ENCODE results near the gene LPP.

Gene LPP

DNA sequence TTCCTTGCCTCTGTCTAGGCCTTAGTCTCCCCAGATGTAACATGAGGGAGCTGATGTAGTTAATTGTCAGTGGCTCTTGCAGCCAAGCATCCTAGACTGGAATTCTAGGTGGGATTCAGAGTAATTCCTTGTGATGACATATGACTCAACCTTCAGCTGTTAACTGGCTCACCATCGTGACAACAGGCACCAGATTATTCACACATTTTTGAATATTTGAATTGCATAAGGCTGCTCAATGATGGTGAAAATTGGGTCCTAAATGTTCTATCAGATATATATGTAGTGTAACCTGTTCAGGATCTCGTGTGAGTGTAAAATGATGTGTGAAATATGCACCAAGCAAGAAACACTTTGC lies 405.1 kb downstream of the LPP start:
- no peak for DNase-seq (ENCODE audit: low read depth)

GRCh38 chr3:188559856-188560255 lies 405.9 kb downstream of the LPP start:
- DNase-seq (ENCODE audit: low read depth), result no peak

GRCh38 chr3:188562144-188562543 lies 408.2 kb downstream of the LPP start:
- no peak for DNase-seq (ENCODE audit: low read depth)

GRCh38 chr3:188567478-188568195 lies 413.7 kb downstream of the LPP start:
- no peak for DNase-seq (ENCODE audit: low read depth)

DNA sequence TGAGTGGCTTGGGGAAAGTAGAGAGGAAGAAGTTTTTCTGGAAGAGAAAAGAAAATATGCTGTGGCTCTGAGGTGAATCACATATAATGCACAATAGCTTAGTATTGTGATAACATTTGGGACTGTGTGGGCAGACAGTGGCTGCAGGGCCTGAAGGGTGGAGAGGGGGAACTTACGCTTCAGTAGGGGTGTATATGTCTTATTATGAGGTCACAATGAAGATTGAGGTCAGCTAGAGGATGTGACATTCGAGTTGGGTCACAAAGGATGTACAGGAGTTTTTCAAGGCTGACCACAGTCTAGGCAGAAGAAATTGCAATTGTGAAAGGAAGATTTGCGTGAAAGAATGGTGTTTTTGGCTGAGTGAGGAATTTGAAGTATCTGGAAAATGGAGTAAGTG lies 414.8 kb downstream of the LPP start:
- DNase-seq (ENCODE audit: low read depth), result no peak

DNA sequence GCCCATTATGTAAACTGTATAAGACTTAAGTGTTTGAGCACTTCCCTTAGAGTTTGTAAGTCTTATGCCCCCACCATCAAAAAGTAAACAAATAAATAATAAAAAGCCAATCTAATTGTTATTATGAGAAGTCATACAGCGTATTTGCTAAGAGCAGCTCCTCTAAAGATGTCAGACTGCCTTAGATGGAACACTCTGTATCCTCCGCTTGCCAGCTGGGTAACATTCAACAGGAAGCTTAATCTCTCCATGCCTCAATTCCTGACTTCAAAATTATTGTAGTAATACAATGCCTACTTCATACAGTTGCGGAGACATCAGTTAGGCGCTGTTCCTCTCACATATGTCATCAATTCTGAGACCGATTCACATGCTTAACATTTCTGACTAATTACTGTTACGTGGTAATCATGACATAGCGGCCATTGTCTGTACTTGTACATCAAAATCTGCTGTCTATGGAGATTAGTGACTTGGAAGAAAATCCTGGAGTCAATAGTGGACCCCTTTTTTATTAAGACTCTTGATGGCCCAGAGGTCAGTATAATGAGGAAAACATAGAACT lies 417.7 kb downstream of the LPP start:
- no peak for DNase-seq (ENCODE audit: low read depth)

- DNase-seq (ENCODE audit: low read depth), result no peak
These were observed 419.5 kb downstream of the LPP start for GRCh38 chr3:188573291-188573940.

DNA sequence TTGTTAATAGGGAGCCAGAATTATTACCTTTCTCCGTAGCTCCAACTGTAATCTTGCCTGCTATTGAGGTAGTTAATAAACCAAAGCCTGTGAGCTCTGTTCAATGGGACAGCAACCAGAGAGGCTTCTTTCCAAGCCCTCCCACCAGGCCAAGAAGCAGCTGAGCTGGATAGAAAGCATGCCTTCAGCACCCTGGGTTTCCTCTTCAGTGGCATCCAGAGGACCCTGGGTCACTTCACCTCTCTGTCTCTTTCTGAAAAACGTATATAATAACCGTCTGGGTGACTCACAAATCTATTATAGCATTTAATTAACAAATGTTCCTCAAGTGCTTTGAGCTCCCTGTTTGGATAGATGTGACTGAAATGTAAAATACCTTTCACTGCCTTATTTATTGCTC lies 420.0 kb downstream of the LPP start:
- no peak for DNase-seq (ENCODE audit: low read depth)

- DNase-seq (ENCODE audit: low read depth), result no peak
These were observed 420.9 kb downstream of the LPP start for GRCh38 chr3:188574885-188575284.

DNA sequence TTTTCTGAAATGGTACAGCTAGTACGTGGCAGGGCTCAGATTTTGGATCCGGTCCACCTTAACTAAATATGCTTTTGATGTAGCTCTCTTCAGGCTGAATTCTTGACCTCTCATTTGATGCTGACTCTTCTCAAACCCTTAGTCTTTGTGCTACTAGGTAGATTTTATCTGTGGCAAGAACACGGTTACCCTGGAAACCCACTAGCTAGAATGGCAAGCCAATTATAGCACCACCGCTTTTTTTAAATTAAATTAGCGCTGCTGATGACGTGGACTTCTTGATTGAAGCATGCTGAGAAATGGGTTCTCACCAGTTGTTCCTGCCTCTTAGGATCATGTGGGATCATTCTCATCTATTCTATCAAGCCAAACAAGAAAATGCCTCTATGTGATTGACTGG lies 421.5 kb downstream of the LPP start:
- DNase-seq (ENCODE audit: low read depth), result no peak

DNA sequence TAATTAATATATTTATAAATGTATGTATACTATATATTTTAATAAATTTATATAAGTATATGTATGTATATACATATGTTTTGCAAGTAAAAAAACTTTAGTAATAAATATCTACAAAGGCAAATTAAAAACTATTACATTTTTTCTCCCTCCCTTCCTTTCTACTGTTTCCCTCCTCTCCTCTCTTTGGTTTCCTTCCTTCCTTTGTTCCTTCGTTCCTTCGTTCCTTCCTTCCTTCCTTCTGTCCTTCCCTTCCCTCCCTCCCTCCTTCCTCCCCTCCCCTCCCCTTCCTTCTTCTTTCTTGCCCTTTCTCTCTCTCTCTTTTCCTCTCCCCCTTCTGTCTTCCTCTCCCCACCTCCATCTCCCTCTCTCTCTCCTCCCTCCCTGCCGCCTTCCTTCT lies 423.6 kb downstream of the LPP start:
- DNase-seq (ENCODE audit: low read depth), result no peak

DNA sequence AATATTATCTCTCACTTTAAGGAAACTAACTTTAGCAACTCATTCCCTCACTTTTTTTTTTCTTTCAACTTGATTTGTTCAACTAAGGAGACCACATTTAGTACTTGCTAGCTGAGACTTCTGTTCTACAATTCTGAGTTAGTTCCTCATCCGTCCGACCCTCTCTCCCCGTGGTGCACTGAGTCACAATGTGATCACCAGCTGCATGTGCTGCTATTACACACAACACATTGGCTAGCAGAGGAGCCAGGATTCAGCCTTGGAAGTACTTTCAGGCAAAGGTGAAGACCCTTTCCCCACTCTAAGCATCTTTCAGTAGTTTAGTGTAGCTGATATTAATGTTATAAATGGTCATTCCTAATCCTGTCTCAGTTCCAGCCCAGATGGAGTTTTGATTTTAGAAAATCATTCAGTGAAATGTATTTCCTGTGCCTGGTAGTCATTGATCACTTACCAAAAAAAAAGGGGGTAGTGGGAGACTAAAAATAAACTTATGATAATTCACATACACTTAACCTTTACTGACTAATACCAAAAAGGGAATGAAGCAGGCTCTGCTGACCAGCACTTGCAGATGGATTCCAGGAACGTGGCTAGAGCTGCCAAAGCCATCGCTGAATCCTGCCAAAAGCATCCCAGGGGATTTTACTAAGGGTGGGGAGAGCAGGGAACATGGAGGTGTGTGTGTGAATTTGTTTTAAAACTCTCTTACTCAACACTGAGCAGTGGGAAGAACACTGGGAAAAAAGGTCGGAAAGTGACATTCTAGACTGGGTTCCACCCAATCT lies 424.8 kb downstream of the LPP start:
- DNase-seq (ENCODE audit: low read depth), result no peak

GRCh38 chr3:188580223-188580622 lies 426.3 kb downstream of the LPP start:
- no peak for DNase-seq (ENCODE audit: low read depth)

DNA sequence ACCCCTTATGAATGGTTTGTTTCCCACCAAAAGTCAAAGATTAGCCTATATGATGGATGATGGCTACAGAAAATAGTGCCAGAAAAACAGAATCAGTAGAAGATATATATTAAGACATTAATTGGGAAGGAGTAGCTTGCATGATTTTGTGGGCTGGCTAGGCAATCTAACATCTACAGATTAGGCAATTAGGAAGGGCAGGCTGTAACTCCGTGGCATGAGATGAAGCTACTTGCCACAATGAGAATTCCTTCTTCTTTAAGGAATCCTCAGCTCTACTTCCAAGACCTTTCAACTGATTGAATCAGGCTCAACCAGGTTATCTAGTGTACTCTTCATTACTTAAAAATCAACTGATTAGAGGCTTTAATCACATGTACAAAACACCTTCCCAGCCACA lies 426.7 kb downstream of the LPP start:
- DNase-seq (ENCODE audit: low read depth), result no peak

DNA sequence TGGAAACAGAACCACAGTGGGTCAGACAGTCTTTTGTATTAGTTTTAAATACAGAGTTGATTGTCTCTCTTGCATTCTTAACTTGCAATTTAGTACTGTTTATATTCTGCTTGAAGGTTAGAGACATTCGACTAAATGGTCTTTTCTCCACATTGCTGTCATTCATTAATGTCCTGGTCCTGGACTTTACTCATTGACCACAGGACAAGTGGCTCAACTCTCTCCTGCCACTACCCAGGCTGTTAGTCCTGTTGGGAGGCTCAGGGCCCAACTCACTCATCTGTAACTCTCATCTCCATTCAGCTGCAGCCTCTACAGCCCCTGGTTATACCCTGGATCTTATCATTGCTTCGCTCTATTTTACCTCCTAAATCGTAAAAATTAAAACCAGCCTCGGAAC lies 427.4 kb downstream of the LPP start:
- DNase-seq (ENCODE audit: low read depth), result no peak

DNA sequence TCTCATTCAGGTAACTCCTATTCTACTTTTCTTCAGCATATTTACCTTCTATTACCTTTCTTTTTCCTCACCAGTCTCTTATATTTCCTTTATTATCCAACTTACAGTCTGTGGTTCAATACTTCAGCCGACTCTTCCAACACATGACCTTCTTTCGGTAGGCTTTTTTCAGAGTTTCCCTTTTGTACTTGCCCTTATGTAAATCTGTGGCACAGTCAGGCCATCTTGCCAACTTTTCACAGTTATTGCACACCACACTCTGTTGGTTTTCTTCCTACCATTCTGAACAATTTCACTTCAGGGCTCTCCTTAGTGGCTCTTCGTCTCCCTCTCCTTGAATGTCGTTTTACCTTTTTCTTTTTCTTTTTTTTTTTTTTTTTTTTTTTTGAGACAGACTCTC lies 427.8 kb downstream of the LPP start:
- no peak for DNase-seq (ENCODE audit: low read depth)

- DNase-seq (ENCODE audit: low read depth), result no peak
These were observed 429.6 kb downstream of the LPP start for GRCh38 chr3:188583341-188584161.

DNA sequence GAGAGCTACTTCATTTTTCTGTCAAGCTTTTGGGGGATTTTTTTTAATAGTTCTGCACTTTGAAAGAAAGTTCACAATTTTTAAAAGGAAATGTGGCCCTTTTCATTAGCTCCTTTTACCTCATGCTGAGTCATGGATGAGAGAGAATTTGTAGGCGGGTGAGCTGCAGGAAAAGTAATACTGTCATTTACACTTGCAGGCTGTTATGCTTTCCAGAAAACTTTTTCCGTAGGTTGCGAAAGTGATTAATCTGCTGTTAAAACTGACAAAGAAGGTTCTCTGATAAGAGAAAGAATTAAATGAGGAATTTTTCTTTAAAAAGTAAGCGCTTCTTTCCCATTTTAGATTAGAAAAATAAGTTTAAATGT lies 430.2 kb downstream of the LPP start:
- no peak for DNase-seq (ENCODE audit: low read depth)

- DNase-seq (ENCODE audit: low read depth), result no peak
These were observed 431.2 kb downstream of the LPP start for GRCh38 chr3:188584958-188585689.

DNA sequence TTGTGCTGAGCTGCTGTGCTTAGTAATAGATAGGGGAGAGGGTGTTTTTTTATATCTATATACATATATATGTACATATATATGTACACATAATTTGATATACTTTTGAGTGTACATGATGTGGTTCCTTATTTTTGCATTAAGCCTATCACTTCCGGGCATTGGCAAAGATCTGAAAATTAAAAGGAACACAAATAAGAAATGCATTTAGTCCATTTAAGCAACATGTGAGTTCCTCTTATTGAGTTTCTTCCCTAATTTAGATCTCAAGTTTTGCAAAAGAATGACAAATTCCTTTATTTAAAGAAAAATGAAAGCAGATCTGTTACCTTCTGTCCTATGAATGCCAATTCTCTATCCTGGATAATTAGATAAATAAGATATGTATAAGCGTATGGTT lies 435.1 kb downstream of the LPP start:
- DNase-seq (ENCODE audit: low read depth), result no peak

GRCh38 chr3:188589771-188590170 lies 435.8 kb downstream of the LPP start:
- no peak for DNase-seq (ENCODE audit: low read depth)

GRCh38 chr3:188590557-188590956 lies 436.6 kb downstream of the LPP start:
- DNase-seq (ENCODE audit: low read depth), result no peak
